Fibroblast of peridontal ligament (primary cell): ENCODE measurements around the gene SCIN.
"Not testable (repeated sequence)": the region's sequence is repeated elsewhere in the genome, so short reads cannot be mapped to it uniquely, and the experiment has no call there.

Source experiments
- DNase-seq: peaks from one replicate; pipeline ENCODE4 v3.0.0-alpha.2; 2010; ENCODE audit errors: extremely low read depth

SCIN gene

DNA sequence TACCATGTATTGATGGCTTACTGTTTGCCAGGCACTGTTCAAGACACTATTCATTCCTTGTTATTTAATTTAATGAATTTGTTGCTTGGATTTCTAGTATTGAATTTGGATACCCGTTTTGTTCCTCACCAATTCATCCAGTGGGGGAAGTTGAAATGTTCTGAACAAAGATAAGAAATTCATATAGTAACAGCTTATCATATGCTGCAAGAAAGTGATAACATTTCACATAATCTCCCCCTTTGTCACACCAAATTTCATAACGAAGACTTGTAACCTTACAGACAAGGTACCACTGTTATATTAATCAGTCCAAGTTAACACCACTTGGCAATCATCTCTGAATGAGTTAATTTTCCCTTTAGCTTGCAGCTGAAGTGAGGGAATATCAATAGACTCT lies 42.1 kb downstream of the SCIN start:
- DNase-seq, result no peak

DNA sequence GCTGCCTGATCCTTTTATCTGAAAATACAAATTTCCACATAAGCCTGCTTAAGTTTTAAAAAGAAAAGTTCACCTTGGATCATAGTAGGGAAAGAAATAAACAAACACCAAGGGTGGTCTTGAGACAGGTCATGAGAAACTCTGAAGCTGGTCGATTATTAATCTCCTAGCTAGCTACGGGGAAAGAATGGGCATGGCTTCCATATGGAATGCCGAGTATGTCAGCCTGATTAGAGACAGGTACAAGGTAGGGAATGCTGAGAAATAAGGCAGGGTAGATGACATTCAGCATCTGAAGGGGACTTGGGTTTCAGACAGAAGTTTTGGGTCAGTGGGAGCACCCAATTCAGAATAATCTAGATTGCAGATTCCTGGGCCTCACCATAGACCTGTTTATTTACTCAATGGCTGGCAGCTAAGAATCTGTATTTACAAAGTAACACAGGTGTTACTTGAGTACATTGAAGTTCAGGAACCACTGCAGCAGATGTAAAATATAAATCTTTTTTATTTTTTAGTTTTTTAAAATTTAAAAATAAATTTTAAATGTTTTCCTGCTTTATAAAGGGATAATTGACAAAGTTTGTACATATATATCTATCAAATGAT lies 49.0 kb downstream of the SCIN start:
- DNase-seq, result no peak

DNA sequence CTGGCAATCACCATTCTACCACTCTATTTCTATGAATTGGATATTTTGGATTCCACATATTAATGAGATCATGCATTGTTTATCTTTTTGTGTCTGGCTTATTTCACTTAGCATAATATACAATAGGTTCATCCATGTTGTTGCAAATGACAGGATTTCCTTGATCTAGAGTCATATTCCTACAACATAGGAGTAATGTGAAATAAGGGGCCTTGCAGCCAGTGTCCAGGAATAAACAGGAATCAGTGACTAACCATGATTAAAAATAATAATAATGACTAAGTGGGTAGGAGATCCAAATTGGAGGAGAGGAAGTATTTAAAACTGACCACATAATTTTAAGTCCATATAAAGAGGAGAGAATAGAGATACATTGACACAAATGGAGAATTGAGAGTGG lies 49.9 kb downstream of the SCIN start:
- no peak for DNase-seq

DNA sequence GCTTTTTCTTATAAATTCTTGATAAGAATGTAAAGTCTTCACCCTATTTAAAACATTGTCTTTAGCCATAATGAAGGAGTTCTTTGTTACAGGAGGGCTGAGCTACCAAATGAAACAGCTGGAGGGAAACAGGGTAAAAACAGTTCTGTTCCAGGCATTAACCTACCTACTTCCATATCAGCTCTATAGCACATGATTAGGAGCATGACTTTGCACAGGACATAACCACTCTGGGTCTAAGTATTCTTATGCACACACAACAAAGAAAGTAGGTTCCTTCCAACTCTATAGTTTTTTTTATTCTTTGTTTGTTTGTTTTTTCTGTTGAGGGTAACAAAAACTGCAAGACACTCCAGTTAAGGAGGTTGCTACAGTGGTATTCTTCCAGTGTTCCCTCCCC lies 52.7 kb downstream of the SCIN start:
- no peak for DNase-seq

DNA sequence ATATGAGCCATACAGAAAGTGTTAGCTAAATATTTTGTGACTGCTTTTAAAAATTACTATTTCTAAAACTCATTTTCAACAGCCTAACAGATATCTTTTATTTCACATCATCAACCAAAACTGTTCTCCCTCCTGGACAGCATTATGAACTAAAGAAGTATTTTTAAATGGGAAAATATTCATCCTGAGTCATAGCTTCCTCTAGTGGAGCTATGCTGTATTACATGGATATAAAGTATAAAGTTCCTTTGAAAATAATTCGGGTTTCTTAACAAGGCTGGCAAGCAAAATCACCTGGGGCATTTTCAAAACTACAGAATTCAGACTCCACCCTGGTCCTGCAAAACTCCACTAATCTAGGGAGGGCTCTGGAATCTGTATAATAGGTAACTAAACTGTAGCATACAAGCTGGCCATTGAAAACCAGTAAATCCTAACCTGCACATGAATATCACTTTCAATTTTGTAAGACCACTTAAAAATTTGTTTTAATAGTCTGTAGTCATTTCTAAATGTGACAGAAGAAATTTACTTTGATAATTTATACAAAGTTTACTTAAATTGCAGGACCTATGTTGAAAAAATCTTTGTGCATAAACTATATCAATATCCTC lies 53.5 kb downstream of the SCIN start:
- DNase-seq, result peak; percentile 75

DNA sequence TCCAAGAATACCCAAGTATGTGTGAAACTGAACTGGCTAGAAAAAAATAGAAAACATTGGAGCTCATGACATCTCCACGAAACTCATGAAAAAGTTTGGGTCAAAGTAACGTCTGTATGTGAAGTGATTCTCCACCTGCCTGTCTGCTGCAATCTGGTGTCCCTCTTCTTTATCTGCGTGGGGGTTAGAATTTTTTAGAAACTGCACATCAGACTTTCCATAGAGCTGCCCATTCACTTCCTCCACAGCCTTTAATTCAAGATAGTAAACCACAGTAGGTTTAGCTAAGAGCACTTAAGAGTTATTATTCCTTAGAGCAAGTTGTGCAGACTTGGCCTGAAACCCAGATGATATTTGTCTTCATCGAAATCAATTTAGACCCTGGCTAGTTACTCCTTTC lies 55.3 kb downstream of the SCIN start:
- DNase-seq, result no peak

DNA sequence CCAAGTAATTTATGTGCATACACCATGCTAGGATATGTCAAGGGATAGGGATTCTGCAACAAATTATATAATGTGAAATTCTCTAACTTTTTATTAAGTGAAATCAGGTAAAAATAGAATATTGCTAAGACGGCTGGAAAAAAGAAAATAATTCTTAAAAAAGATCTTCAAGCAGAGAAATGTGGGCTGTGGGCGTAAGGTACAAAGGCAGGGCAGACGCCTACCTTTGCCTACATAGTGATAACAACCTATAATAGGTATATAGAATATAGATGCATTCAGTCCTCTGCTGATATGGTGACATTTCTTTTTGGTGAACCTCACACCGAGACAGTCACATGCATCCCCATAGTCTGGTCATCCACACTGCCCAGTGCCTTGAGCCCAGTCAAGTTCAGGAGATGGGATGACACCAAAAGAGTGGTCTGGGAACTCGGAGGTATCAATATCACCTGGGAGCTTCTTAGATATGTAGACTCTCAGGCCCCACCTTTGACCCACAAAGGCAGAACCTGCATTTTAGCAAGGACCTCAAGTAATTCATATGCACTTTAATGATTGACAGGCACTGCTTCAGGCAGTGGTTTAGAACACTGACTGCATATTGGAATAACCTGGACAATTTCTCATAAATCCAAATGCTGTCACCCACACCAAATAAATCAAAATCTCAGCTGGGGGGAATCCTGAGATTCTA lies 59.4 kb downstream of the SCIN start:
- DNase-seq, result no peak

DNA sequence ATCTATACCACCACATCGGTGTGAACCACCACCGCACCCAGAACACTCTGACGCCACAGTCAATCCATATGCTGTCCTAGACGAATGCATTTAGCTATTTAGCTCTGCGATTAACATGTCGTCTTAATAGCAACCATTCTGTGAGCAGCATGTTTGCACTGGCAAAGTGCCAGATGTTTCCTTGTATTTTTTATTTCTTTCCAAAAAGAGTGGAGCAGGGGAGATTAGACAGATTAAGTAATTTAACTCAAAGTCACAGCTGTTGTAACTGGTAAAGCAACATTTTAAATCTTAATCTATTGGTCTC lies 59.9 kb downstream of the SCIN start:
- no peak for DNase-seq

DNA sequence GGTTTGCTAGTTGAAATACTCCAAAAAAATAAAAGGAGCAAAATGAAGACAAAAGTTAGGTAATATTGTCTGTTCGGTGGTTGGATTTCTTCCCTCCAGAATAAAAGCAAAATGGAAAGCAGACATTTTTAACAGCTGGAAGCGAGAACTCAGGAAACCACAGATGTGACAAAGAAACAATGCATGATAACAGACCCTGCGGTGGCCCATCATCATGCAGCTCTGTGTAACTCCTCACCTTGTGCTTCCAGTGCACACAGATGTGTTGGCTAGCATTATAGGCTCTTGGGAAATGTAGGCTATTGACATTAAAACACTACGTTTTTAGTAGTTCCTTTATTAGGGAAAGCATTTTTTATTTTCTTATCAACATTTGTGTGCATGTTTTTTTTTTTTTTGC lies 63.1 kb downstream of the SCIN start:
- no peak for DNase-seq

DNA sequence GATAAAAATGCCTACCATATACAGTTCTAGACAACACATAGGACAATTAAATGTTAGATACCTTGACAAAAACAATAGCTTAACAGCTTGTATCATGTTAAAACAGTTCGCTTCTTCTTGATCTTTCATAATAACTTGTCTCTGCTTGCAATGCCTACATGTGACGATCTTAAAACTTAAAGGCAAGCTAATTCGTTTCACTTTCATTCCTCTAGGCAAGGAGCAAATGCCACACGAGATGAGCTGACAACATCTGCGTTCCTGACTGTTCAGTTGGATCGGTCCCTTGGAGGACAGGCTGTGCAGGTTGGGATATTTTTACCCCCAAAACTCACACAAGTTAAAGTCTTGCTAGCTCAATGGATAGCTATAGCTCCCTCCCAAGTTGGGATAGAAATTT lies 65.3 kb downstream of the SCIN start:
- peak; percentile 26 for DNase-seq

DNA sequence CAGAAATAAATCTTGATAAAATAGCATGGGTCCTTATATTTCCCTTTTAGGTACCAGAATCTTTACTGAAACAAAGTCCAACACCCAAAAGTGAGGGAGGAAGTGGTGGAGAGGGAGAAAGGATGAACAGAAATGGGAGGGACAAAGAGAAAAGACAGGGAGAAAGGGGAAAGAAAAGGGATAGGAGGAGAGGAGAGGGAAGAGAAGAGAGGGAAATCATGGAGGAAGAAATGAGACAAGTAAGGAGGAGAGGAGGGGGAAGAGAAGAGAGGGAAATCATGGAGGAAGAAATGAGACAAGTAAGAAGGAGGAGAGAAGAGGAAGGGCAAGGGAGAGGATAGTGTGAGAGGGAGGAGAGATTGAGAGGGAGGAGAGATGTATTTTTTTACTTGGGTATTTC lies 66.8 kb downstream of the SCIN start:
- DNase-seq, result no peak

DNA sequence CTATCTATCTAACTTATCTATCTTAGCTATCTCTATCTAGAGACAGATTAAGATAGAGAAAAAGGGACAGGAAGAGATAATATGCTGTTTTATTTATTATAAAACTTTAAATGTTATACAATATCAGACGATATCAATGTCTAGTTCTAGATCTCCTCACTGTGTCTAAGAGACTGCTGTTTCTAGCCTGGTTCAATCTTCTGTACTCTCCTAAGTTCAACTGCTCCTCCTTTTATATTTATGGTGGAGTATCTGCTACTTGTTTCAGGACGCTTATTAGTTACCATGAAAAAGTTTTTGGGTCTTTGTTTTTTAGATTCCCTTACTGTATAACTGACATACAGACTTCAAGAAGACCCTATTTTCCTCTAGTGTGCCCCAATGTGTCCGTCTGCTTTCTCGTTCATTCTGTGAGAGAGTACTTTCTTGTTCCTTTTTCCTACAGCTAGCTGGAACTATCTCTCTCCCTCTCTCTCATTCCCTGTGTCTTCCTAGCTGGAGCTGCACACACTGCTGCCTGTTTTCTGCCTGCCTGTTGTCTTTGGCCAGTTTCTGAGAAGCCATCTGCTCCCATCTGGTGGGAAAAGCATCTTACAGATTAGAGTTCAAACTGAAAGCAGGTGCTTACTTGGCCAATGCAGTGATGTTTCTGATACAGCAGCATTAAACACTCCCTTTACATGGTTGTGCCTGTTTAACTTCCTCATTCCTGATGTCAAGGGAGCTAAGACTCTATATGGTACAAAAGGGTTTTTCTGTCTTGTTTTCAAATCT lies 67.5 kb downstream of the SCIN start:
- peak; percentile 41 for DNase-seq

DNA sequence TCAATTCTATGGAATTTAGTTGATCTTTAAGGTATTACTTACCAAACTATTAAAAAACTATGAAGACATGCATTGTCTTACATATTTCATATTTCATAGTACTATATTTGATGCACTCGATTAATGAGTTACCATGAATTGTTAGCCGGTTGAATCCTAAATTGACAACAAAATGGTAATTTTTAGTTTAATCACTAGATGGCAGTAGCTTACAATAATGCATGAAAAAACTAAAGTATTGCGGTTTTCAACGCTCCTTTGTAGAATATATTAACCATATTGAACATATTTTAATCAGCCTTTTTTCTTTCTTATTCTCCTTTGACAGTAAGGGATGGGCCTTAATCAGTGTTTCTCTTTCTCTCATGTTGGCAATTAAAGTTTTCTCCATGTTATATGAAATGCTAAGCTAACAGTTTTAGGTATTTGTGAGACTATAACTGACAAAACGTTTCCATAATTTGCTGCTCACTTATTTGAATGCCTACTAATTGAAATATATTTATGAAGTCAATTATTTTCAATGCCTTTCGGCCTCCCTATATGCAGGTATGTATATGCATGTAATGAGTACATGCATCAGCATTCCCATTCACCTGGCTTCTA lies 68.4 kb downstream of the SCIN start:
- peak; percentile 74 for DNase-seq

DNA sequence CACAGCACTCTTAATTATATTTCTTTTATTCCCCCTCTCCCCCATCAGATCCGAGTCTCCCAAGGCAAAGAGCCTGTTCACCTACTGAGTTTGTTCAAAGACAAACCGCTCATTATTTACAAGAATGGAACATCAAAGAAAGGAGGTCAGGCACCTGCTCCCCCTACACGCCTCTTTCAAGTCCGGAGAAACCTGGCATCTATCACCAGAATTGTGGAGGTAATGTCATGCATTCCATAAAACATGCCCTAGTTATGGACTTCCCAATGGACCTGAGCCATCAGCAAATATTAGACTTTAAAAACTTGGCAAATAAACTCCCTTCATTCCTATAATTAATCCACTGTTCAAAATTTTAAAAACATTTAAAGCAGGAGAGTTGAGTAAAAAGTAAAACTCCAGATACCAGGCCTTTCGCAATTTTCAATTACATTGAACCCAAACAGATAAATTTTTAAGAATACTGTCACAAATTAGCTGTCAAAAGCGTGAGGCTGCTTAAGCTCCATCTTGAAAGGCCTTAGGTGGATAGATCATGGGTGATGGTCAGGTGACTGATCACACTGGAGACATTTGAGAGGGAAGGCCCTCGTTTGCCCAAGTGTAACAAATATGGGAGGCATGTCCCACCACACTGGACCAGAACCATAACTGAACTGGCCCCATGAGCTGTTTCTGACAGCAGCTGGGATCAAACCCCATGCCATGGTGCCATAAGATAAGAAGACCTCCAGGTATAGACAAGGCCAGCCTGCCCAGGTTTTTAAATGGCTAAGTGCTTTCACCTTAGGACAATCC lies 70.0 kb downstream of the SCIN start:
- no peak for DNase-seq

DNA sequence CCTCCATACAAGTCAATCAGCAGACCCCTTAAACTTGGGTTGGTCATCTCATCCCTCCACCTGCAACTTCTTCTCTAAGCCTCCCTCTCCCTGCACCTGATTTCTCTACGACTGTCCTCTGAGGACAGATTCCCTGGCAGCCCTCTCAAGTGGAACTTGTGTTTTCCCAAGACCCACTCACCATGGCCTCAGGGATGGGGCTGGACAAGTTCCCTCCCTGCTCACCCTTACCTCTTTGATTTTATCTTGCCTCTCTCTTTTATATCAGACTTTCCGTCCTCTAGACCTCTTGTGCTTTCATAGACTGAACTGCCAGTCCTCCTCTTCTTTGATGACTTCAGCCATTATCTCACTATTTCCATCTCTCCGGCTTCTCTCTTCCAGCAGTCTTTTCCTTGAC lies 70.7 kb downstream of the SCIN start:
- DNase-seq, result no peak

DNA sequence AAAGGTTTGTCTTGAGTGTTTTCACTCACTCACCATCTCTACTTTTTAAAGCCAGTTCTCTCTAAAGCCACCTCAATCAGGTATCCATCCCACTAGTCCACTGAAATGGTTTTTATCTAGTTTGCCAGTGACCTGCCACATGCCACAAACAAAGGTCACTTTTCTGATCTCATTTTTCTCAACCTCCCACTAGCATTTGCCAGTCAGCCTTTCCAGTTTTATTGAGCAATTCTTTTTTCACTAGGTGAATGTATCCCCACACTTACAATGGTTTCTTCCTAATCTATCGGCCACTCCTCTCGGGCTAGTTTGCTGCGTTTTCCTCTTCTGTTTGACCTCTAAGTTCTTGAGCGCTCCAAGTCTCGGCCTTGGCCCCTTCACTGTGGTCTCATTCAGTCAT lies 72.0 kb downstream of the SCIN start:
- no peak for DNase-seq

DNA sequence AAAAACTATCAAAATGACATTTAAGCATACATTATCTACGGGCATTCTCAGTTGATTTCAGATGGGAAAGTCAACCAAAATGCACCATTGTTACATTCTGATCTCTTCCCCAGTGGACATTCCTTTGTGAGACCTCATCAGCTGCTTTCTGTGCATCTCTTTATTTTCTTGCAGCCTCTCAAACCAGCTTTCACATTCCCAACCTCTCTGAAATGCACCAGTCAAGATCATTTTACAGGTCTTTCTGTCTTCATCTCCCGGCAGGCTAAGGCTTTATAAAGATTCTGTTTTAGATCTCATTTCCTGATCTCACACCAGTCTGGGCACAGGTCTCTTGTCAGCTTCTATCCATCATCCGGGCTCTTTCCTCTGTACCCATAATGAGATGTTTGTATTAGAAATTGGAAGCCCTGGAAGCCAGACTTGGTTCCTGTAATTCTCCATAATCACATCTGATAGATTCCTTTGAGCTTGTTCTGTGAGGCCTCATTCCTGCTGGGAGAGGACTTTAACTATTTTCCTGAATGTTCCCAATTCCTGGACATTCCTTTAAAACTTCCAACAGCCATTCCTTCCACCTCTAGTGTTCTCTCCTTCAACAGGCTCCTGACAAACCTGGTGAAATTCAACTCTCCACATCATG lies 72.6 kb downstream of the SCIN start:
- peak; percentile 68 for DNase-seq

DNA sequence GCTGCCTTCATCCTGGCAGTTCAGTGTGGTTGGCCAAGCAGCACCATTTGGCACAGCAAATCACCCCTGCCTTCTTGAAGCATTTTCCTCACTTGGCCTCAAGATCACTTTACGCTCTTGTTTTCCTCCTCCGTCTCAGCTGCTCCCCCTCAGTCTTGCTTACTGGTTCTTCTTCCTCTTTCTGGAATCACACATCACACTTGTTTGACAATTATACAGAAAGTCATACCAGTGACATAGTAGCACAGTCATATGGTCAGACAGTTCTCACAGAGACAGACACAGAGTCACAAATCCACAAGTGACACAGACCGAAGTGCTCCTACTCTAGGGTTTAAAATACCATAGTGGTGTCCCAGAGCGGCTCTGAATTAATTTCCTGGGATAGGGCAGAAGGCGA lies 73.1 kb downstream of the SCIN start:
- no peak for DNase-seq

DNA sequence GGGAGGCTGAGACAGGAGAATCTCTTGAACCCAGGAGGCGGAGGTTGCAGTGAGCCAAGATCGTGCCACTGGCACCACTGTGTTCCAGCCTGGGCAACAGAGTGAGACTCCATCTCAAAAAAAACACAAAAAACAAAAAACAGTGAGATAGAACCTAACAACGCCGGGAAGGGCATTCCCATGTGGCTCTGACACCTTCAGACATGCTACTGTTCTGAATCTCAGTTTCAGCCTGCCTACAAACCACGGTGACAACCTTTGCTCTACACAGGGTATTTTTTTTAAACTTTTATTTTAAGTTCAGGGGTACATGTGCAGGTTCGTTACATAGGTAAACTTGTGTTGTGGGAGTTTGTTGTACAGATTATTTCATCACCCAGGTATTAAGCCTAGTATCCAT lies 74.7 kb downstream of the SCIN start:
- DNase-seq, result not testable (repeated sequence)

DNA sequence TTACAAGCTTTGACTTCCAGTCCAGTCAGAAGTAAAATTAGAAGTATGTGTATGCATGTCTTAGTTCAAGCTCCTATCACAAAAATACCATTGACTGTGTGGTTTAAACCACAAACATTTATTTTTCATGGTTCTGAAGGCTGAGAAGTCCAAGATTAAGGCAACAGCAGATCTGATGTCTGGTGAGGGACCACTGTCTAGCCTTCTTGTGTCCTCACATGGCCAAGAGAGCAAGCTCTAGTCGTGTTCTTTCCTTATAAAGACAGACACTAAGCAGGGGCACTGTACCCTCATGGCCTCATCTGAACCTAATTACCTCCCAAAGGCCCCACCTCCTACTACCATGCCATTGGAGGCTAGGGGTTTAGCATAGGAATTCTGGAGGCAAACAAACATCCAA lies 75.6 kb downstream of the SCIN start:
- DNase-seq, result peak; percentile 55
